GM10248 (cell line): Measurements from ENCODE around the gene NATD1.

Experiments used
- CTCF ChIA-PET: fragments of 300-600 bp; sonication (Branson Sonifier 250); formaldehyde crosslinking; extraction: SDS; loops from one replicate; lab custom pipeline; 2021; ENCODE audit warnings: antibody characterized with exemption; lab: Yijun Ruan, JAX
- POLR2A ChIA-PET: fragments of 350-650 bp; sonication (Branson Sonifier 250); formaldehyde crosslinking; extraction: SDS; loops from one replicate; lab custom pipeline; 2020; ENCODE audit warnings: antibody characterized with exemption; lab: Yijun Ruan, JAX
- DNase-seq: peaks from one replicate; pipeline ENCODE4 v3.0.0; 2012; ENCODE audit errors: extremely low spot score
- CTCF ChIP-seq: IDR thresholded peaks from 2 replicates; pipeline ENCODE4 v1.5.1; 2012; ENCODE audit warnings: mild to moderate bottlenecking, low read depth; ENCODE audit errors: extremely low read depth, missing control alignments, control extremely low read depth

Gene NATD1

GRCh38 chr17:21204935-21205334 lies 48.3 kb downstream of the NATD1 start:
- ChIA-PET POLR2A (no interaction called here), CTCF (interaction anchor here (0.8 kb wide), 1 partner anchor 10 kb away, joined by 3 read pairs; no protein-coding TSS in a partner anchor)
- DNase-seq = no peak
- TF ChIP-seq CTCF = no peak

GRCh38 chr17:21202512-21202911 lies 50.7 kb downstream of the NATD1 start:
- no peak for DNase-seq
- no peak for TF ChIP-seq CTCF
- ChIA-PET CTCF (no interaction called here), POLR2A (no interaction called here)

GRCh38 chr17:21201874-21202273 lies 51.3 kb downstream of the NATD1 start:
- POLR2A ChIA-PET = interaction anchor here (0.6 kb wide), 1 partner anchor 123 kb away, joined by 5 read pairs; no protein-coding TSS in a partner anchor
- CTCF ChIA-PET = interaction anchor here (3.0 kb wide), 1 partner anchor 11 kb away, joined by 9 read pairs; no protein-coding TSS in a partner anchor
- no peak for TF ChIP-seq CTCF

GRCh38 chr17:21201298-21201595 lies 52.0 kb downstream of the NATD1 start:
- CTCF ChIA-PET = interaction anchor here (1.1 to 3.0 kb wide), 3 partner anchors 10 to 17 kb away, joined by 3 to 9 read pairs (median 3); no protein-coding TSS in a partner anchor
- POLR2A ChIA-PET = interaction anchor here (0.6 kb wide), 2 partner anchors 123 to 1346 kb away, joined by 3 to 5 read pairs; no protein-coding TSS in a partner anchor
- no peak for DNase-seq
- no peak for TF ChIP-seq CTCF

More at GRCh38 chr17:21201874-21202273, 51.3 kb downstream of the NATD1 start:
- no peak for DNase-seq

GRCh38 chr17:21200590-21201297 lies 52.5 kb downstream of the NATD1 start:
- CTCF ChIA-PET = interaction anchor here (1.1 to 3.0 kb wide), 5 partner anchors 10 to 81 kb away, joined by 3 to 9 read pairs (median 3); no protein-coding TSS in a partner anchor
- no peak for DNase-seq
- no peak for TF ChIP-seq CTCF
- POLR2A ChIA-PET = interaction anchor here (0.6 kb wide), 2 partner anchors 65 to 1346 kb away, joined by 3 to 5 read pairs; no protein-coding TSS in a partner anchor

- TF ChIP-seq CTCF = no peak
- DNase-seq = no peak
- ChIA-PET CTCF (interaction anchor here (1.1 to 3.0 kb wide), 3 partner anchors 11 to 81 kb away, joined by 3 to 9 read pairs (median 3); no protein-coding TSS in a partner anchor), POLR2A (interaction anchor here (0.6 kb wide), 1 partner anchor 64 kb away, joined by 5 read pairs; no protein-coding TSS in a partner anchor)
Measured at GRCh38 chr17:21199856-21200255, 53.4 kb downstream of the NATD1 start.
